Right lobe of liver (tissue), 4 donors: ENCODE results near the gene MPHOSPH10.

Source experiments
- CTCF ChIP-seq, 4 donors: fragments of 200-600 bp in 3 of 4; fragments of 450-650 bp in 1 of 4; IDR thresholded peaks; one replicate each; pipeline versions ENCODE4 v1.5.1 to v1.8.0; 2016 to 2022; ENCODE audit warnings: antibody characterized with exemption in 4 of 4, mild to moderate bottlenecking in 2 of 4
- POLR2A ChIP-seq: fragments of 450-650 bp; IDR thresholded peaks from one replicate; pipeline ENCODE4 v1.6.1; 2017; ENCODE audit warnings: antibody characterized with exemption, mild to moderate bottlenecking
- donor health status: DM: no; HTN: no; CAD: no.
- donor health status: DM: no; HTN: no; CAD: no.
- donor health status: DM: no; HTN: yes; CAD: no.

DNA sequence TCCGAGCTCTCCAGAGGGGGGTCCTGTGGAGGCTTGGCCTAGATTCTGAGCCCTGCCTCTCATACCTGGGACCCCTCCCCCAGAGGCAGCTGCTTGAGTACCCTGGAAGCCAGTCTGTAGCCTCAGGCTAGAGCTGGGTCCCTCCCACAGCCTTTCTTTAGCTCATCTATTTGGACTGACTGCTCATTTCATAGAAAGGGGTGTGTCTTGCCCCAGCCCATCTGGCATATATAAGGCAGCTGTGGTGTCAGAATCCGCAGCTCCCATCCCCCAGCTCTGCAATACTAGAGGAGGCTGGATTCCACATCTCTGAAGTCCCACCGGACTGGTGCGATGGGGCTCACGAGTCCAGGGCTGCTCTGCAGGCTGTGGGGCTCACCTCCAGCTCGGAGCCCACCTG lies 26.1 kb downstream of the MPHOSPH10 start:
- TF ChIP-seq CTCF (IDR thresholded peaks at IDR 0.05) (no peak), POLR2A (no peak)
